SK-N-SH (cell line): ENCODE results near the gene SIL1. TPM values are rescaled to one million over a fixed set of nuclear protein-coding genes. Genes with fewer than 3 reads are reported as not detected.

ENCODE experiments used
- CTCF ChIA-PET: fragments of 300-600, 350-600 bp; formaldehyde crosslinking; extraction: SDS; loops from one replicate; lab custom pipeline; 2021; lab: Yijun Ruan, JAX
- POLR2A ChIA-PET: fragments of 350-600 bp; sonication (Branson Sonifier 250); formaldehyde crosslinking; extraction: SDS; loops from one replicate; lab custom pipeline; 2020; ENCODE audit warnings: antibody characterized with exemption, inconsistent platforms; lab: Yijun Ruan, JAX
- DNase-seq: peaks from one replicate; pipeline ENCODE4 v3.0.0; 2012
- H2AFZ ChIP-seq: fragments of 200-600 bp; sonication (generic); 2 replicates; pipeline ENCODE4 v1.8.1; 2016; ENCODE audit warnings: antibody characterized with exemption, mild to moderate bottlenecking, low read depth
- H3F3A ChIP-seq: fragments of 200-600 bp; sonication (generic); replicated peaks from 2 replicates; pipeline ENCODE3; 2016; ENCODE audit warnings: antibody characterized with exemption, mild to moderate bottlenecking; ENCODE audit not compliant: insufficient read depth
- H3K27ac ChIP-seq, 2 experiments: fragments of 200-500 bp in 1 of 2; fragments of 200-600 bp in 1 of 2; sonication (Bioruptor generic) in 1 of 2; sonication (generic), shearing (Covaris generic) in 1 of 2; 2 replicates each; pipeline versions ENCODE4 v1.5.1 to v1.6.1; 2014 to 2016; ENCODE audit warnings: low read depth in 2 of 2, inconsistent platforms in 1 of 2, low read length in 1 of 2, mild to moderate bottlenecking in 1 of 2, mixed read lengths in 1 of 2
- H3K27me3 ChIP-seq: fragments of 200-600 bp; sonication (generic), shearing (Covaris generic); 2 replicates; pipeline ENCODE4 v1.6.1; 2016; ENCODE audit warnings: mixed run types; ENCODE audit not compliant: insufficient read depth
- H3K36me3 ChIP-seq, 2 experiments: fragments of 200-500 bp in 1 of 2; fragments of 200-600 bp in 1 of 2; sonication (Bioruptor generic) in 1 of 2; sonication (generic) in 1 of 2; replicated peaks in 1 of 2; 2 replicates each; pipeline versions ENCODE3 to v1.5.1; 2014 to 2016; ENCODE audit warnings: low read length in 1 of 2, mild to moderate bottlenecking in 1 of 2; ENCODE audit not compliant: insufficient read depth in 2 of 2, control insufficient read depth in 1 of 2
- H3K4me1 ChIP-seq, 2 experiments: fragments of 200-500 bp in 1 of 2; fragments of 200-600 bp in 1 of 2; sonication (Bioruptor generic) in 1 of 2; sonication (generic), shearing (Covaris generic) in 1 of 2; 2 replicates each; pipeline versions ENCODE4 v1.5.1 to v1.6.1; 2014 to 2016; ENCODE audit warnings: low read depth in 1 of 2, low read length in 1 of 2, mixed run types in 1 of 2; ENCODE audit not compliant: insufficient read depth in 2 of 2, control insufficient read depth in 1 of 2
- H3K4me2 ChIP-seq: fragments of 200-600 bp; sonication (generic), shearing (Covaris generic); 2 replicates; pipeline ENCODE4 v1.6.1; 2017; ENCODE audit warnings: mixed run types
- H3K4me3 ChIP-seq, 2 experiments: fragments of 200-500 bp in 1 of 2; fragments of 200-600 bp in 1 of 2; sonication (Bioruptor generic) in 1 of 2; sonication (generic), shearing (Covaris generic) in 1 of 2; 2 replicates each; pipeline versions ENCODE4 v1.5.1 to v1.8.1; 2014 to 2016; ENCODE audit warnings: low read depth in 2 of 2, inconsistent platforms in 1 of 2, low read length in 1 of 2, mild to moderate bottlenecking in 1 of 2, mixed read lengths in 1 of 2, moderate library complexity in 1 of 2
- H3K79me2 ChIP-seq: fragments of 200-600 bp; sonication (generic); 2 replicates; pipeline ENCODE4 v1.8.1; 2017; ENCODE audit warnings: mild to moderate bottlenecking; ENCODE audit not compliant: insufficient read depth
- H3K9ac ChIP-seq: fragments of 200-600 bp; sonication (generic); 2 replicates; pipeline ENCODE4 v1.6.1; 2017; ENCODE audit warnings: mixed run types
- H3K9me2 ChIP-seq: fragments of 200-600 bp; sonication (generic); 2 replicates; pipeline ENCODE4 v1.6.1; 2017; ENCODE audit warnings: mixed run types
- H3K9me3 ChIP-seq: fragments of 200-600 bp; sonication (generic); 2 replicates; pipeline ENCODE4 v1.6.1; 2017; ENCODE audit warnings: mixed run types, mild to moderate bottlenecking, moderate library complexity
- H4K20me1 ChIP-seq: fragments of 200-600 bp; sonication (generic); 2 replicates; pipeline ENCODE4 v1.6.1; 2017; ENCODE audit warnings: mild to moderate bottlenecking, mixed run types; ENCODE audit not compliant: insufficient read depth
- CTCF ChIP-seq: fragments of 200-600 bp; sonication (generic); IDR thresholded peaks from 2 replicates; pipeline ENCODE4 v1.6.1; 2017; ENCODE audit warnings: antibody characterized with exemption, mild to moderate bottlenecking, moderate library complexity
- EP300 ChIP-seq, 2 experiments: IDR thresholded peaks; 2 replicates each; pipeline versions ENCODE4 v1.4.0 to v1.6.1; 2012; ENCODE audit warnings: borderline replicate concordance in 1 of 2, low read depth in 1 of 2, low read length in 1 of 2
- FOSL2 ChIP-seq: IDR thresholded peaks from 2 replicates; pipeline ENCODE4 v1.4.0; 2012; ENCODE audit warnings: low read depth, mild to moderate bottlenecking, moderate library complexity, borderline replicate concordance
- FOXJ3 ChIP-seq: sonication (generic); formaldehyde crosslinking; IDR thresholded peaks from 2 replicates; pipeline ENCODE4 v1.5.1; 2020; ENCODE audit warnings: mild to moderate bottlenecking, missing genetic modification reagents
- JUND ChIP-seq: IDR thresholded peaks from 2 replicates; pipeline ENCODE4 v1.4.0; 2012
- MEF2A ChIP-seq: IDR thresholded peaks from 2 replicates; pipeline ENCODE4 v1.4.0; 2012; ENCODE audit warnings: low read depth, borderline replicate concordance
- NFIC ChIP-seq: IDR thresholded peaks from 2 replicates; pipeline ENCODE4 v1.4.0; 2012; ENCODE audit warnings: borderline replicate concordance
- PBX3 ChIP-seq: IDR thresholded peaks from 2 replicates; pipeline ENCODE4; 2012
- RCOR1 ChIP-seq: fragments of 150-350 bp; IDR thresholded peaks from 2 replicates; pipeline ENCODE4 v1.6.1; 2017; ENCODE audit warnings: antibody characterized with exemption, low read length
- REST ChIP-seq: IDR thresholded peaks from 2 replicates; pipeline ENCODE4 v1.6.1; 2012; ENCODE audit warnings: mild to moderate bottlenecking, low read depth, low read length, moderate library complexity
- SIN3A ChIP-seq: IDR thresholded peaks from 2 replicates; pipeline ENCODE4 v1.6.1; 2012; ENCODE audit warnings: low read depth, mild to moderate bottlenecking, low read length, moderate library complexity, borderline replicate concordance
- TAF1 ChIP-seq: IDR thresholded peaks from 2 replicates; pipeline ENCODE4 v1.6.1; 2012; ENCODE audit warnings: low read depth, mild to moderate bottlenecking, low read length, moderate library complexity, borderline replicate concordance
- TCF12 ChIP-seq: IDR thresholded peaks from 2 replicates; pipeline ENCODE4 v1.4.0; 2012
- TEAD4 ChIP-seq: IDR thresholded peaks from 2 replicates; pipeline ENCODE4 v1.4.0; 2012; ENCODE audit warnings: mild to moderate bottlenecking, borderline replicate concordance; ENCODE audit not compliant: insufficient read depth
- USF2 ChIP-seq: fragments of 150-350 bp; IDR thresholded peaks from 2 replicates; pipeline ENCODE4 v1.6.1; 2017; ENCODE audit warnings: antibody characterized with exemption, low read length, low read depth, borderline replicate concordance
- ZBTB33 ChIP-seq: IDR thresholded peaks from 2 replicates; pipeline ENCODE4 v1.4.0; 2012; ENCODE audit warnings: low read depth, borderline replicate concordance
- WGBS: methylation state at CpG from one replicate; pipeline ENCODE4 v1.1.6; 2017; ENCODE audit warnings: low lambda C conversion rate; 5-methylcytosine and 5-hydroxymethylcytosine counted together
- polyA plus RNA-seq, 3 experiments: library from polyadenylated mRNA; depleted of rRNA; stranded (reverse); fragments of >200 nt; gene quantifications; 2 replicates each; pipeline ENCODE4 v1.2.3, GENCODE V29; 2012

Gene SIL1
- polyA plus RNA-seq, 1 of the 3 experiments (the other 2 are of a cell fraction) = 25.9 TPM

- Histone ChIP-seq H3K4me2 (peak overlapping the region; percentile 35; the same call in 1 of the 2 replicates), H3K27ac (no peak overlapping the region), H4K20me1 (no peaks in the 10 kb centered on the region), H3K27me3 (no peaks in the 10 kb centered on the region), H2AFZ (no peak overlapping the region), H3K36me3 (no peaks in the 10 kb centered on the region), H3K4me3 (no peak overlapping the region), H3F3A (no peaks in the 10 kb centered on the region), H3K79me2 (peaks cover 3% of the 10 kb centered on the region; the same call in 1 of the 2 replicates), H3K9me2 (no peaks in the 10 kb centered on the region), H3K9me3 (no peaks in the 10 kb centered on the region)
- no peak for DNase-seq
- ChIA-PET POLR2A (no interaction called here), CTCF (interaction anchor here (0.9 to 1.7 kb wide), 7 partner anchors 11 to 314 kb away, joined by 3 to 4 read pairs (median 3); no protein-coding TSS in a partner anchor)
- 8% methylated on average over 3 of the region's 3 CpGs for WGBS
- TF ChIP-seq ZBTB33 (no peak), JUND (peak; percentile 55), FOSL2 (peak; percentile 43; the same call in 1 of the 2 replicates), TEAD4 (no peak), SIN3A (peak; percentile 61; the same call in 1 of the 2 replicates), FOXJ3 (CRISPR knock-in tag) (no peak), PBX3 (peak; percentile 81), RCOR1 (no peak), TCF12 (peak; percentile 42; the same call in 1 of the 2 replicates)
- TF ChIP-seq, all 33 proteins: peak for 5
- Histone ChIP-seq H3K9ac (no peak overlapping the region), H3K4me1 (peaks cover 7 to 18% of the 10 kb centered on the region in 2 experiments; a peak in 2 of 4 replicates)
Observed at GRCh38 chr5:139138809-139139208, 59.4 kb downstream of the SIL1 start.

- no peaks in the 10 kb centered on the region for H3F3A ChIP-seq
- peaks cover 3% of the 10 kb centered on the region; the same call in 1 of the 2 replicates for H3K79me2 ChIP-seq
- H3K4me1 ChIP-seq = peaks cover 7 to 18% of the 10 kb centered on the region in 2 experiments; a peak in 2 of 4 replicates
- no peak overlapping the region for H3K9ac ChIP-seq
- H3K27ac ChIP-seq = no peak overlapping the region
- POLR2A ChIA-PET = no interaction called here
- no peaks in the 10 kb centered on the region for H3K9me3 ChIP-seq
- H2AFZ ChIP-seq = no peak overlapping the region
- H3K36me3 ChIP-seq = no peaks in the 10 kb centered on the region
- no peak for DNase-seq
- no peak overlapping the region for H3K4me2 ChIP-seq
- no peak overlapping the region for H3K4me3 ChIP-seq
- CTCF ChIA-PET = interaction anchor here (0.6 to 1.7 kb wide), 7 partner anchors 11 to 314 kb away, joined by 3 to 4 read pairs (median 3); no protein-coding TSS in a partner anchor
- 83% methylated on average over 4 of the region's 4 CpGs for WGBS
- no peak for TF ChIP-seq EP300 (IDR thresholded peaks at IDR 0.05; ENCODE audit: borderline replicate concordance in 1 of 2, low read depth in 1 of 2, low read length in 1 of 2)
- no peak for TF ChIP-seq NFIC
- no peak for TF ChIP-seq JUND
- no peak for TF ChIP-seq USF2
- TF ChIP-seq TAF1 = no peak
- TF ChIP-seq REST = no peak
- no peak for TF ChIP-seq MEF2A
- TF ChIP-seq SIN3A = no peak
- TF ChIP-seq CTCF = no peak
- no peaks in the 10 kb centered on the region for H3K27me3 ChIP-seq
- H3K9me2 ChIP-seq = no peaks in the 10 kb centered on the region
- no peaks in the 10 kb centered on the region for H4K20me1 ChIP-seq
Observed at GRCh38 chr5:139138109-139138508, 60.1 kb downstream of the SIL1 start.
